GM06990 (cell line): ENCODE data around the gene TBC1D20.
A peak's percentile ranks its signal among the peaks of the same experiment; 100 is the strongest.

Experiments
- DNase-seq: peaks from one replicate; pipeline ENCODE4 v3.0.0-alpha.2; 2011; ENCODE audit not compliant: insufficient read length; ENCODE audit errors: extremely low read depth
- H3K27me3 ChIP-seq: replicated peaks from 2 replicates; pipeline ENCODE4 v1.6.0; 2011; ENCODE audit warnings: low read length; ENCODE audit not compliant: control insufficient read depth, insufficient read depth
- H3K36me3 ChIP-seq: 2 replicates; pipeline ENCODE4 v1.5.1; 2011; ENCODE audit warnings: low read length; ENCODE audit not compliant: control insufficient read depth, insufficient read depth
- H3K4me3 ChIP-seq: replicated peaks from 2 replicates; pipeline ENCODE4 v1.5.1; 2011; ENCODE audit warnings: low read depth, mild to moderate bottlenecking, control low read depth, low read length
- TF ChIP-seq, protein P1 (sequence below): IDR thresholded peaks from 2 replicates; pipeline ENCODE4 v1.5.1; 2011; ENCODE audit warnings: low read length, control low read depth, mild to moderate bottlenecking, inconsistent platforms; ENCODE audit not compliant: insufficient read depth, poor library complexity, severe bottlenecking

The TBC1D20 gene

DNA sequence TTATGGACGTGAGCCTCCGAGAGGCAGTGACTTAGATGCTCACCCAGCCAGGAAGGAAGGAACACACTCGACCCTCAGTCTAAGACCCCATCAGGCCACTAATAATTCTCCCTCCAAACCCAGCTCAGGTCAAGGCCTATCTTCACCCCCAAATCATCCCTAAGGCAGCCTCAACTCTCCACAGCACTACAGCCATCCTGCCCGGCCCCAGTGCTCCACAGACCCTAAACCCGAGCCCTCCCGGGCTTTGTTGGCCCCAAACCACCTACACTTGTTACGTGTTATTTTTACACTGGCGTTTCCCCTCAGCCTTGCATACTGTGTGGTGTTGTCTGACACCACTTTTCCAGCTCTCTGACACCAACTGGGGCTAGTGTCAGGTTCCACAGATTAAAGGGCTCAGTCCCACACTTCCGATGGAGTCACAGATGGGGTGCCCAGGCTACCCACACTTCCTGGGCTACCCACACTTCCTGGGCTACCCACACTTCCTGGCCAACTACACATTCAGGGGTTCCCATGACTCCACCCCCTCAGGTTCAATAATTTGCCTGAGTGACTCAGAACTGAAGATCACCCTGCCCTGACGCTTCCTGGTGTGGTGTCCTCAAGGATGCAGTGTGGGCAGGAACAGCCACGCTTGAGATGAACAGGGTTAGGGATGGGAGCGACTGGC, 28.9 kb downstream of the TBC1D20 start:
- DNase-seq = peak; percentile 71

DNA sequence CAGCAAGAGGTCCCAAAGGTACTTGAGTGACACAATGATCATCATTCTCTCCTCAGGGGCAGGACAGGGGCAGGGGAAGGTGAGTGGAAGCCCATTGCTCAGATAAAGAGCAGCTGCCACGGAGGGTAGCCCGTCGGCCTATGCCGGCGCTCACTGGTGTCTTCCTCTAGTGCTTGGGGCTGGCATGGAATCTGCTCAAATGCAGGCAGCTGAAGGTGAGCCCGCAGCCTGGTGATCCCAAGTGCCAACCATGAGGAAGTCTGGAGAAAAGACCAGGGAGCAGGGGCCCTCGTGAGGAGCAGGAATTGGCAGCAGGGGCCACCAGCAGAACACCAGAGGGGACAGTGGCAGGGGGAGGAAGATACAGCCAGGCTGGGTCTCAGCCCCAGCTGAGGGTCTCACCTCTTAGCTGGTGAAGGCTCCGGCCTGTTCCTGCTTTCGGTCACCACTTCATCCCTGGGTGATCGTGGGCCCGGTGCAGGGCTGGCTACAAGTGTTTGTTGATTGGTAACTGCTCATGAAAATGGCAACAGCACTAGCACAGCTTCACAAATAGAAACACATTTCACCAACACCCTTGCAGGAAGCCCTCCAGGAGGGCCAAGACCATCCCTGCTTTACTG, 29.5 kb downstream of the TBC1D20 start:
- H3K4me3 ChIP-seq = no peak overlapping the region
- TF ChIP-seq, protein P1, sequence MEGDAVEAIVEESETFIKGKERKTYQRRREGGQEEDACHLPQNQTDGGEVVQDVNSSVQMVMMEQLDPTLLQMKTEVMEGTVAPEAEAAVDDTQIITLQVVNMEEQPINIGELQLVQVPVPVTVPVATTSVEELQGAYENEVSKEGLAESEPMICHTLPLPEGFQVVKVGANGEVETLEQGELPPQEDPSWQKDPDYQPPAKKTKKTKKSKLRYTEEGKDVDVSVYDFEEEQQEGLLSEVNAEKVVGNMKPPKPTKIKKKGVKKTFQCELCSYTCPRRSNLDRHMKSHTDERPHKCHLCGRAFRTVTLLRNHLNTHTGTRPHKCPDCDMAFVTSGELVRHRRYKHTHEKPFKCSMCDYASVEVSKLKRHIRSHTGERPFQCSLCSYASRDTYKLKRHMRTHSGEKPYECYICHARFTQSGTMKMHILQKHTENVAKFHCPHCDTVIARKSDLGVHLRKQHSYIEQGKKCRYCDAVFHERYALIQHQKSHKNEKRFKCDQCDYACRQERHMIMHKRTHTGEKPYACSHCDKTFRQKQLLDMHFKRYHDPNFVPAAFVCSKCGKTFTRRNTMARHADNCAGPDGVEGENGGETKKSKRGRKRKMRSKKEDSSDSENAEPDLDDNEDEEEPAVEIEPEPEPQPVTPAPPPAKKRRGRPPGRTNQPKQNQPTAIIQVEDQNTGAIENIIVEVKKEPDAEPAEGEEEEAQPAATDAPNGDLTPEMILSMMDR = no peak
- H3K36me3 ChIP-seq = peaks cover 46% of the 10 kb centered on the region
- no peaks in the 10 kb centered on the region for H3K27me3 ChIP-seq
- DNase-seq = no peak

More for the DNA sequence above, 28.9 kb downstream of the TBC1D20 start:
- TF ChIP-seq, protein P1 = no peak
- Histone ChIP-seq H3K36me3 (peaks cover 43% of the 10 kb centered on the region), H3K4me3 (peak overlapping the region; percentile 2; the same call in 1 of the 2 replicates), H3K27me3 (no peaks in the 10 kb centered on the region)

DNA sequence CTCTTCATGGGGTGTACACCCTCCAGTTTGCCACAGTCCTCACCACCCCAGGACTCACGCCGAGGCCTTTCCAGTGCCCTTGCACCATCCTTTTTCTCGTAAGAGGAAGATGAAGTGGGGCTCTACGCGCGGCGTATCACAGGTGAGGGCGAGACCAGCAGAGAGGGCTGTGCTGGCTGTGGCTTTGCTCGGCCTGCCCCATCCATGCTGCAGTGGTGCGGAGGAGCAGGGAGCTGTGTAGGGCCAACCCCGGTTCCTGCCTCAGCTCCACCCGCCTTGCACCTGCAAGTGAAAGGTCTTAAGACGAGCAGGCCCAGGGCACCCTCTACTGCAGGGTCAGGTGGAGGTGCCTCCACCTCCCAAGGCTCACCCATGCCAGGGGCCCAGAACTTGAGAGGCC, 30.1 kb downstream of the TBC1D20 start:
- H3K4me3 ChIP-seq = no peak overlapping the region
- TF ChIP-seq, protein P1 = no peak
- peaks cover 48% of the 10 kb centered on the region for H3K36me3 ChIP-seq
- H3K27me3 ChIP-seq = no peaks in the 10 kb centered on the region
- DNase-seq = no peak

DNA sequence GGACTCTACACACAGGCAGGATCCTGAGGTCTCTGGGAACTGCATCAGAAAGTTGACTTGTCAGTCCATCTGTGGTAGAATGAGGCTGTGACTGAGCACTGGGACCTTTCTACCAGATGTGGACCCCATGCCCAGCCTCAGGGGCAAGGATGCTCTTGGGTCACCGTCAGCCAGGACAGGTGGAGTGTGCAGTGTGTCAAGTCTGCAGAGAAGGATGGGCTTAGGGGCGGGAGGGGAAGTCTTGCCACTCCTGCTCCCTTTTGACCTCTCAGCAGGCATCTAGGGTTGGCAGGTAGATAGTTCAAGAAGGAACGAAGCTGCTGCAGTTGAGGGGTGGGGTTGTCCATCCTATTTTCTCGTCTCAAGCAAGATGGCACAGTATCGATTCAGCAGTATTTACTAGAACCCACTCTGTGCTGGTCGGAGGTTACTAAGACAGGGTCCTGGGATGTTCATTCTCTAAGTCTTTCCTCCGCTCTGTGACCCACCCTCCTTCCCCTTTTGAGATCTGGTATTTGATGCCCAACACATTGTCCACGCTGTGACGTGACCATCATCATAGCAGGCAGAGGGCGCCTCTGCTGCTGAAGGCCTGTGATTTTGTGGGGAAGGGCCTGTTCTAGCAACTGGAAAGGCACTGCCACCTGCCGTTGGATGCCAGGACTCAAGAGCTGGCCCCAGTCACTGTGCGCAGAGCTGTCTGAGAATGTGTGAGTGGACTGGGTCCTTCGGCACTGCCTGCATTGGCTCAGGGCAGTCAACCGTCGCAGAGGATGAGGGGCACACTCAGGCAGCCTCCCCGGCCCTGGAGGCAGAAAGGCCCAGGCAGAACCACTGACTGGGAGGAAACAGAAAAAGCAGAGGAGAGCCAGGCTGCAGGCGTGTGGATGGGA, 31.1 kb downstream of the TBC1D20 start:
- Histone ChIP-seq H3K36me3 (peaks cover 43% of the 10 kb centered on the region), H3K4me3 (no peak overlapping the region), H3K27me3 (no peaks in the 10 kb centered on the region)
- TF ChIP-seq, protein P1 = peak; percentile 25
- DNase-seq = no peak

DNA sequence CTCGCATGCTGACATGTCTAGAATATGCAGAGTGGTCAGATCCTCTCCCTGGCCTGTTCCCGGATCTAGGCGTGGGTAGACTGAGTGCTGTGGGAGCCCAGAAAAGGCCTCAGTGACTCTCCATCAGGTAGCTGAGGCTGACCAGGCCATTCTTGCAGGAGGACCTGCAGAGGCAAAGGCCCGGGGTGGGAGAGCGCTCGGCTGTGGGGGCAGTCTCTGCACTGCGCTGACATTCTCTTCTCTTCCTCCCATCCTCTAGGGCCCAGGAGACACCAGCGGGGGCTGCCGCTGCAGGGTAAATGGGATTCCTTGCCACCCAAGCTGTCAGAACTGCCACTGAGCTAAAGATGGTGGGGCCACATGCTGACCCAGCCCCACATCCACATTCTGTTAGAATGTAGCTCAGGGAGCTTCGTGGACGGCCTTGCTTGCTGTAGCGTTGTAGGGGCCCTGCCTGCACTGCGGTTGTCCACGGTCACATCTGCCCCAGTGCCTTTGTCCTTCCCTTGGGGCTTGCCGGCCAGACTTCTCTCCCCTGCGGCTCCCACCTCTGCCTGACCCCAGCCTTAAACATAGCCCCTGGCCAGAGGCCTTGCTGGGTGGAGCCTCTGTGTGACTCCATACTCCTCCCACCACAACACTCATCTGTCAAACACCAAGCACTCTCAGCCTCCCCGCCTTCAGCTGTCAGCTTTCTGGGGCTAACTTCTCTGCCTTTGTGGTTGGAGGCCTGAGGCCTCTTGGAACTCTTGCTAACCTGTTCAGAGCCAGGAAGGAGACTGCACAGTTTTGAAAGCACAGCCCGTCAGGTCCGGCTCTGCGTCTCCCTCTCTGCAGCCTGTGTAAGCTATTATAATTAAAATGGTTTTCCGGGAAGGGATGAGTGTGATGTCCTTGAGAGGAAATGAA, 32.0 kb downstream of the TBC1D20 start:
- Histone ChIP-seq H3K4me3 (no peak overlapping the region), H3K27me3 (no peaks in the 10 kb centered on the region), H3K36me3 (peaks cover 38% of the 10 kb centered on the region)
- no peak for DNase-seq
- TF ChIP-seq, protein P1 = no peak
